HG03575 (cell line): Measurements from ENCODE around the gene PTPRN2.
"Not testable (repeated sequence)": the region's sequence is repeated elsewhere in the genome, so short reads cannot be mapped to it uniquely, and the experiment has no call there.

ENCODE experiments used
- ATAC-seq: cut with Tn5 transposase; IDR thresholded peaks from one replicate; pipeline ENCODE4 v1.9.1; 2021; ENCODE audit not compliant: unreplicated experiment, insufficient number of reproducible peaks, low FRiP score; ENCODE audit errors: extremely low read depth

PTPRN2 gene

GRCh38 chr7:158538156-158538946, 49.3 kb downstream of the PTPRN2 start:
- no peak for ATAC-seq

GRCh38 chr7:158537516-158537882, 50.1 kb downstream of the PTPRN2 start:
- ATAC-seq = no peak

- ATAC-seq = no peak
Observed at GRCh38 chr7:158536871-158537515, 50.6 kb downstream of the PTPRN2 start.

- ATAC-seq = no peak
Observed at GRCh38 chr7:158535079-158535478, 52.5 kb downstream of the PTPRN2 start.

GRCh38 chr7:158534598-158534997, 53.0 kb downstream of the PTPRN2 start:
- no peak for ATAC-seq

- not testable (repeated sequence) for ATAC-seq
Observed at GRCh38 chr7:158534134-158534515, 53.5 kb downstream of the PTPRN2 start.

GRCh38 chr7:158533386-158534133, 54.1 kb downstream of the PTPRN2 start:
- no peak for ATAC-seq

- no peak for ATAC-seq
Observed at GRCh38 chr7:158532093-158532627, 55.5 kb downstream of the PTPRN2 start.

- no peak for ATAC-seq
Observed at GRCh38 chr7:158531661-158532060, 56.0 kb downstream of the PTPRN2 start.

- ATAC-seq = no peak
Observed at GRCh38 chr7:158530800-158531609, 56.6 kb downstream of the PTPRN2 start.

GRCh38 chr7:158529181-158530096, 58.2 kb downstream of the PTPRN2 start:
- ATAC-seq = no peak

GRCh38 chr7:158527915-158528502, 59.6 kb downstream of the PTPRN2 start:
- no peak for ATAC-seq

GRCh38 chr7:158527495-158527894, 60.1 kb downstream of the PTPRN2 start:
- ATAC-seq = no peak

- ATAC-seq = no peak
Observed at GRCh38 chr7:158527038-158527437, 60.6 kb downstream of the PTPRN2 start.

GRCh38 chr7:158526531-158526930, 61.1 kb downstream of the PTPRN2 start:
- no peak for ATAC-seq

GRCh38 chr7:158525648-158526484, 61.8 kb downstream of the PTPRN2 start:
- ATAC-seq = no peak
